Measurements from ENCODE around the gene NCKAP5L.

NCKAP5L gene

GRCh38 chr12:49806877-49807276, 21.3 kb downstream of the NCKAP5L start:
- Histone ChIP-seq H3K4me3 (no peak overlapping the region), H3K9me3 (no peaks in the 10 kb centered on the region), H3K4me1 (no peaks in the 10 kb centered on the region), H3K36me3 (replicated peaks) (no peaks in the 10 kb centered on the region; the same call in 1 of the 2 replicates), H3K27me3 (ENCODE audit: low read depth) (no peaks in the 10 kb centered on the region)
- no peak for DNase-seq (ENCODE audit: low spot score in 2 of 2)
- in situ Hi-C loops (cut with MboI; ENCODE audit: low sequenced_read_pairs), result no loop called here

GRCh38 chr12:49806321-49806813, 21.8 kb downstream of the NCKAP5L start:
- Histone ChIP-seq H3K4me3 (no peak overlapping the region), H3K36me3 (replicated peaks) (no peaks in the 10 kb centered on the region; the same call in 1 of the 2 replicates), H3K9me3 (no peaks in the 10 kb centered on the region), H3K4me1 (no peaks in the 10 kb centered on the region), H3K27me3 (ENCODE audit: low read depth) (no peaks in the 10 kb centered on the region)
- in situ Hi-C loops (cut with MboI; ENCODE audit: low sequenced_read_pairs), result no loop called here
- DNase-seq (ENCODE audit: low spot score in 2 of 2), result no peak

- H3K36me3 ChIP-seq (replicated peaks), result no peaks in the 10 kb centered on the region; the same call in none of the 2 replicates
Observed at GRCh38 chr12:49805409-49805808, 22.8 kb downstream of the NCKAP5L start.

GRCh38 chr12:49804821-49805220, 23.4 kb downstream of the NCKAP5L start:
- H3K27me3 ChIP-seq (ENCODE audit: low read depth), result no peaks in the 10 kb centered on the region
- no peak overlapping the region for H3K4me3 ChIP-seq
- in situ Hi-C loops (cut with MboI; ENCODE audit: low sequenced_read_pairs), result no loop called here
- no peak for DNase-seq (ENCODE audit: low spot score in 2 of 2)
- no peaks in the 10 kb centered on the region for H3K9me3 ChIP-seq
- H3K36me3 ChIP-seq (replicated peaks), result peaks cover 2% of the 10 kb centered on the region
- no peaks in the 10 kb centered on the region for H3K4me1 ChIP-seq

More at GRCh38 chr12:49805409-49805808, 22.8 kb downstream of the NCKAP5L start:
- Histone ChIP-seq H3K4me1 (no peaks in the 10 kb centered on the region), H3K4me3 (no peak overlapping the region), H3K27me3 (ENCODE audit: low read depth) (no peaks in the 10 kb centered on the region), H3K9me3 (no peaks in the 10 kb centered on the region)
- no peak for DNase-seq (ENCODE audit: low spot score in 2 of 2)
- in situ Hi-C loops (cut with MboI; ENCODE audit: low sequenced_read_pairs), result no loop called here

- H3K4me1 ChIP-seq, result no peaks in the 10 kb centered on the region
- no peaks in the 10 kb centered on the region for H3K9me3 ChIP-seq
- in situ Hi-C loops (cut with MboI; ENCODE audit: low sequenced_read_pairs), result no loop called here
- H3K36me3 ChIP-seq (replicated peaks), result peaks cover 2% of the 10 kb centered on the region
- DNase-seq (ENCODE audit: low spot score in 2 of 2), result no peak
- no peaks in the 10 kb centered on the region for H3K27me3 ChIP-seq (ENCODE audit: low read depth)
- H3K4me3 ChIP-seq, result no peak overlapping the region
Observed at GRCh38 chr12:49803693-49804450, 24.3 kb downstream of the NCKAP5L start.

GRCh38 chr12:49801141-49802063, 26.8 kb downstream of the NCKAP5L start:
- no peaks in the 10 kb centered on the region for H3K27me3 ChIP-seq (ENCODE audit: low read depth)
- no peak for DNase-seq (ENCODE audit: low spot score in 2 of 2)
- H3K9me3 ChIP-seq, result no peaks in the 10 kb centered on the region
- H3K4me3 ChIP-seq, result no peak overlapping the region
- in situ Hi-C loops (cut with MboI; ENCODE audit: low sequenced_read_pairs), result no loop called here
- no peaks in the 10 kb centered on the region for H3K4me1 ChIP-seq
- peaks cover 2% of the 10 kb centered on the region for H3K36me3 ChIP-seq (replicated peaks)

- no peak for DNase-seq (ENCODE audit: low spot score in 2 of 2)
- Histone ChIP-seq H3K9me3 (no peaks in the 10 kb centered on the region), H3K4me1 (no peaks in the 10 kb centered on the region), H3K36me3 (replicated peaks) (peaks cover 2% of the 10 kb centered on the region), H3K27me3 (ENCODE audit: low read depth) (no peaks in the 10 kb centered on the region), H3K4me3 (no peak overlapping the region)
- in situ Hi-C loops (cut with MboI; ENCODE audit: low sequenced_read_pairs), result no loop called here
Observed at GRCh38 chr12:49800421-49801140, 27.6 kb downstream of the NCKAP5L start.

GRCh38 chr12:49798934-49799333, 29.3 kb downstream of the NCKAP5L start:
- no peak overlapping the region for H3K4me3 ChIP-seq
- H3K36me3 ChIP-seq (replicated peaks), result peaks cover 2% of the 10 kb centered on the region
- H3K9me3 ChIP-seq, result no peaks in the 10 kb centered on the region
- DNase-seq (ENCODE audit: low spot score in 2 of 2), result no peak
- H3K4me1 ChIP-seq, result no peaks in the 10 kb centered on the region
- no peaks in the 10 kb centered on the region for H3K27me3 ChIP-seq (ENCODE audit: low read depth)
- in situ Hi-C loops (cut with MboI; ENCODE audit: low sequenced_read_pairs), result no loop called here

GRCh38 chr12:49798248-49798647, 30.0 kb downstream of the NCKAP5L start:
- no peak for DNase-seq (ENCODE audit: low spot score in 2 of 2)
- H3K4me1 ChIP-seq, result no peaks in the 10 kb centered on the region
- H3K9me3 ChIP-seq, result no peaks in the 10 kb centered on the region
- in situ Hi-C loops (cut with MboI; ENCODE audit: low sequenced_read_pairs), result no loop called here
- no peak overlapping the region for H3K4me3 ChIP-seq
- H3K36me3 ChIP-seq (replicated peaks), result peaks cover 2% of the 10 kb centered on the region; the same call in 1 of the 2 replicates
- no peaks in the 10 kb centered on the region for H3K27me3 ChIP-seq (ENCODE audit: low read depth)

- Histone ChIP-seq H3K36me3 (replicated peaks) (peaks cover 2% of the 10 kb centered on the region; the same call in 1 of the 2 replicates), H3K4me3 (no peak overlapping the region), H3K27me3 (ENCODE audit: low read depth) (no peaks in the 10 kb centered on the region), H3K4me1 (no peaks in the 10 kb centered on the region), H3K9me3 (no peaks in the 10 kb centered on the region)
- DNase-seq (ENCODE audit: low spot score in 2 of 2), result no peak
- in situ Hi-C loops (cut with MboI; ENCODE audit: low sequenced_read_pairs), result no loop called here
Observed at GRCh38 chr12:49797449-49797776, 30.8 kb downstream of the NCKAP5L start.

- Histone ChIP-seq H3K36me3 (replicated peaks) (peaks cover 2% of the 10 kb centered on the region; the same call in 1 of the 2 replicates), H3K4me1 (no peaks in the 10 kb centered on the region), H3K4me3 (no peak overlapping the region), H3K27me3 (ENCODE audit: low read depth) (no peaks in the 10 kb centered on the region), H3K9me3 (no peaks in the 10 kb centered on the region)
- no peak for DNase-seq (ENCODE audit: low spot score in 2 of 2)
- in situ Hi-C loops (cut with MboI; ENCODE audit: low sequenced_read_pairs), result no loop called here
Observed at GRCh38 chr12:49796606-49797448, 31.4 kb downstream of the NCKAP5L start.

- H3K4me1 ChIP-seq, result no peaks in the 10 kb centered on the region
- DNase-seq (ENCODE audit: low spot score in 2 of 2), result no peak
- in situ Hi-C loops (cut with MboI; ENCODE audit: low sequenced_read_pairs), result no loop called here
- H3K36me3 ChIP-seq (replicated peaks), result peaks cover 2% of the 10 kb centered on the region; the same call in 1 of the 2 replicates
- no peak overlapping the region for H3K4me3 ChIP-seq
- H3K27me3 ChIP-seq (ENCODE audit: low read depth), result no peaks in the 10 kb centered on the region
- H3K9me3 ChIP-seq, result no peaks in the 10 kb centered on the region
Observed at GRCh38 chr12:49796155-49796554, 32.1 kb downstream of the NCKAP5L start.

- DNase-seq (ENCODE audit: low spot score in 2 of 2), result no peak
- Histone ChIP-seq H3K4me1 (no peaks in the 10 kb centered on the region), H3K4me3 (no peak overlapping the region), H3K36me3 (replicated peaks) (peaks cover 2% of the 10 kb centered on the region; the same call in 1 of the 2 replicates), H3K9me3 (no peaks in the 10 kb centered on the region), H3K27me3 (ENCODE audit: low read depth) (no peaks in the 10 kb centered on the region)
- in situ Hi-C loops (cut with MboI; ENCODE audit: low sequenced_read_pairs), result no loop called here
Observed at GRCh38 chr12:49795654-49796105, 32.5 kb downstream of the NCKAP5L start.
